K562 (cell line): ENCODE results near the gene TCF12. TPM values are rescaled to one million over a fixed set of nuclear protein-coding genes. Genes with fewer than 3 reads are reported as not detected.

Source experiments
- ATAC-seq: fragments of 200-7000 bp; cut with Tn5 transposase; 3 replicates; pipeline ENCODE4 v1.9.1; 2020; ENCODE audit warnings: moderate library complexity
- BruUV-seq: library from RNA; stranded (reverse); fragments of 400-500 nt; replicated peaks from 2 replicates; lab custom pipeline; 2021; lab: Mats Ljungman, UMichigan
- CTCF ChIA-PET: fragments of 300-600 bp; formaldehyde crosslinking; extraction: SDS; loops from one replicate; lab custom pipeline; 2021; ENCODE audit warnings: low intra/inter-chr PET ratio; lab: Yijun Ruan, JAX
- POLR2A ChIA-PET: fragments of 300-600, 350-650 bp; sonication (Branson Sonifier 250); formaldehyde crosslinking; extraction: SDS; loops from one replicate; lab custom pipeline; 2021; ENCODE audit warnings: antibody characterized with exemption, inconsistent platforms; lab: Yijun Ruan, JAX
- DNase-seq, 4 experiments: peaks; one replicate each; pipeline versions ENCODE4 v3.0.0 to v3.0.0-alpha.2; 2011 to 2018; ENCODE audit warnings: low spot score in 3 of 4, mixed read lengths in 3 of 4; ENCODE audit errors: extremely low read depth in 1 of 4
- FAIRE-seq: peaks from 2 replicates; lab custom pipeline; 2011; peaks lifted over from hg19 to GRCh38; lab: Jason Lieb, UNC
- H2AFZ ChIP-seq: 2 replicates; pipeline ENCODE4 v1.6.0; 2011; ENCODE audit warnings: low read depth, low read length, control low read depth, inconsistent platforms
- H3K27ac ChIP-seq: fragments of 200-600 bp; 3 replicates; pipeline ENCODE4 v1.8.0; 2011; ENCODE audit warnings: low read depth, mild to moderate bottlenecking, control low read depth, inconsistent platforms, low read length, moderate library complexity, mixed read lengths; ENCODE audit errors: extremely low read depth
- H3K27me3 ChIP-seq, 2 experiments: fragments of 300-600 bp in 1 of 2; 2 replicates in 1 of 2; 3 replicates in 1 of 2; pipeline versions ENCODE4 v1.6.0 to v1.8.0; 2011; ENCODE audit warnings: inconsistent platforms in 2 of 2, low read length in 2 of 2, mild to moderate bottlenecking in 1 of 2, mixed read lengths in 1 of 2, moderate library complexity in 1 of 2; ENCODE audit not compliant: control insufficient read depth in 2 of 2, insufficient read depth in 2 of 2
- H3K36me3 ChIP-seq: fragments of 300-600 bp; 3 replicates; pipeline ENCODE4 v1.8.0; 2011; ENCODE audit warnings: mild to moderate bottlenecking, low read length, inconsistent platforms; ENCODE audit not compliant: control insufficient read depth, insufficient read depth
- H3K4me1 ChIP-seq, 2 experiments: fragments of 200-600 bp in 1 of 2; replicated peaks in 1 of 2; 2 replicates in 1 of 2; 3 replicates in 1 of 2; pipeline versions ENCODE4 v1.5.1 to v1.8.0; 2011; ENCODE audit warnings: inconsistent platforms in 2 of 2, low read length in 2 of 2, mild to moderate bottlenecking in 1 of 2, mixed read lengths in 1 of 2, moderate library complexity in 1 of 2; ENCODE audit not compliant: control insufficient read depth in 2 of 2, insufficient read depth in 2 of 2
- H3K4me2 ChIP-seq: 2 replicates; pipeline ENCODE4 v1.6.1; 2011; ENCODE audit warnings: low read length, control low read depth, inconsistent platforms, mixed read lengths; ENCODE audit not compliant: insufficient read depth
- H3K4me3 ChIP-seq: fragments of 200-600 bp; sonication (generic), shearing (Covaris generic); 2 replicates; pipeline ENCODE4 v1.5.1; 2016; ENCODE audit warnings: control low read depth, inconsistent platforms
- H3K79me2 ChIP-seq: fragments of 200-600 bp; 3 replicates; pipeline ENCODE4 v1.8.0; 2011; ENCODE audit warnings: low read length, inconsistent platforms; ENCODE audit not compliant: control insufficient read depth, insufficient read depth
- H3K9ac ChIP-seq, 2 experiments: 2 replicates each; pipeline versions ENCODE4 v1.6.0 to v1.6.1; 2011; ENCODE audit warnings: low read depth in 2 of 2, low read length in 2 of 2, control low read depth in 1 of 2, inconsistent platforms in 1 of 2, mild to moderate bottlenecking in 1 of 2, mixed read lengths in 1 of 2; ENCODE audit not compliant: insufficient read depth in 1 of 2
- H3K9me1 ChIP-seq: one replicate; pipeline ENCODE4 v1.6.0; 2011; ENCODE audit warnings: inconsistent platforms, mild to moderate bottlenecking, low read length, moderate library complexity; ENCODE audit not compliant: control insufficient read depth, insufficient read depth
- H3K9me3 ChIP-seq: replicated peaks from 2 replicates; pipeline ENCODE4 v1.5.1; 2011; ENCODE audit warnings: low read depth, low read length, inconsistent platforms; ENCODE audit not compliant: control insufficient read depth, insufficient read depth
- H4K20me1 ChIP-seq: replicated peaks from 2 replicates; pipeline ENCODE4 v1.6.1; 2011; ENCODE audit warnings: low read length, inconsistent platforms, mixed read lengths; ENCODE audit not compliant: control insufficient read depth, insufficient read depth
- NCOR1 ChIP-seq: fragments of 450-650 bp; IDR thresholded peaks from 2 replicates; pipeline ENCODE4 v1.6.1; 2016; ENCODE audit warnings: mild to moderate bottlenecking, moderate library complexity
- NR4A1 ChIP-seq, 2 experiments: fragments of 250-450 bp in 1 of 2; fragments of 450-650 bp in 1 of 2; sonication (Bioruptor Pico) in 1 of 2; IDR thresholded peaks; 2 replicates each; pipeline versions ENCODE4 v1.4.0 to v1.6.1; 2016 to 2020; ENCODE audit warnings: mild to moderate bottlenecking in 2 of 2, missing compliant biosample characterization in 1 of 2, missing genetic modification characterization in 1 of 2, moderate library complexity in 1 of 2
- SIN3A ChIP-seq, 2 experiments: fragments of 150-350 bp in 1 of 2; IDR thresholded peaks; 2 replicates each; pipeline ENCODE4 v1.6.1; 2011 to 2016; ENCODE audit warnings: borderline replicate concordance in 2 of 2, low read depth in 2 of 2, low read length in 2 of 2, mild to moderate bottlenecking in 2 of 2, moderate library complexity in 2 of 2; ENCODE audit not compliant: control insufficient read depth in 1 of 2
- WGBS: fragments of 100-300 bp; shearing (Covaris generic); methylation state at CpG from one replicate; pipeline ENCODE4 v1.1.6; 2016; ENCODE audit warnings: low coverage, mixed read lengths; ENCODE audit not compliant: insufficient coverage; ENCODE audit errors: missing lambda C conversion rate; 5-methylcytosine and 5-hydroxymethylcytosine counted together
- in situ Hi-C: fragments of 300-500 bp; cut with MboI; formaldehyde crosslinking; loops from 4 replicates; pipeline ENCODE4 v1.15.0; 2018; ENCODE audit warnings: inconsistent platforms, mixed read lengths
- intact Hi-C: fragments of 100-400 bp; cut with micrococcal nuclease; formaldehyde crosslinking; loops from 2 replicates; pipeline ENCODE4 v1.14.2; 2022
- polyA plus RNA-seq, 8 experiments: library from polyadenylated mRNA; depleted of rRNA in 4 of 8; stranded (reverse) in 5 of 8; unstranded in 3 of 8; fragments of >200 nt; fragmentation: Nextera tagmentation in 2 of 8; fragmentation: Illumina TruSeq in 1 of 8; extraction: Ambion mirVana in 2 of 8; extraction: Trizol in 1 of 8; gene quantifications; 2 replicates each; pipeline versions ENCODE4 v1.2.1 to v1.2.3, GENCODE V29; 2011 to 2014; ENCODE audit warnings: inconsistent platforms in 1 of 8, missing spikeins in 1 of 8
- total RNA-seq, 7 experiments: library from RNA; depleted of rRNA in 6 of 7; stranded (reverse); fragments of >200 nt in 6 of 7; fragmentation: Illumina TruSeq in 2 of 7; extraction: Trizol in 2 of 7; gene quantifications; 2 replicates each; pipeline versions ENCODE4 v1.2.1 to v1.2.3, GENCODE V29; 2011 to 2021; ENCODE audit warnings: low replicate concordance in 1 of 7
- TF ChIP-seq, protein P1 (sequence below), 2 experiments: fragments of 450-650 bp; conservative IDR thresholded peaks; 2 replicates each; pipeline ENCODE4 v1.6.1; 2017; ENCODE audit warnings: mild to moderate bottlenecking in 2 of 2, moderate library complexity in 2 of 2

The TCF12 gene
- total and polyA plus RNA-seq, 9 of the 15 experiments (the other 6 are each of a cell fraction or from before 2014, with no cell fraction given) = 10.5 to 132 (median 52.9) TPM

DNA sequence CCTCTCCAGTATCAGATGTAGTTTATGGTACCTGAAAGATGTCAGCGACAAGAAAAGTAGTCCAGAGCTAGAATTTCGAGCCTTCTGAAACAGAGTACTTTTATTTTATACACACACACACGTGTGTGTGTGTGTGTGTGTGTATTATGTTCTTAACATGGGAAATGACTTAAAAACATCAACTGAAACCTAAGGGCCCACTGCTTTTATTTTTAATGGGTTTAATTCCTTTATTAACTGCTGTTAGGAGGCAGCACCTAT lies 1.9 kb downstream of the TCF12 start:
- Histone ChIP-seq H3K9ac (peak overlapping the region in 1 of 2 experiments; percentile 86; a peak in 2 of 4 replicates), H3K9me3 (0 out of 2 replicates have a peak, but pooled peaks cover 2% of the 10 kb centered on the region), H3K4me1 (peaks cover 9 to 20% of the 10 kb centered on the region in 2 experiments; a peak in 4 of 5 replicates), H3K27ac (peak overlapping the region; percentile 92), H3K4me3 (peak overlapping the region; percentile 88), H2AFZ (peak overlapping the region; percentile 84; the same call in 1 of the 2 replicates)
- BruUV-seq = no TSS peak
- POLR2A ChIA-PET = interaction anchor here (0.8 to 1.6 kb wide), 4 partner anchors 8 to 199 kb away, joined by 3 to 9 read pairs (median 7); no protein-coding TSS in a partner anchor
- no peak for DNase-seq
- 0 out of 4 replicates have a peak, but pooled peaks of 1 of the 2 experiments have one; percentile 31 for TF ChIP-seq SIN3A (IDR thresholded peaks at IDR 0.05; ENCODE audit: borderline replicate concordance in 2 of 2, control insufficient read depth in 1 of 2, low read depth in 2 of 2, low read length in 2 of 2)
- TF ChIP-seq, protein P1, sequence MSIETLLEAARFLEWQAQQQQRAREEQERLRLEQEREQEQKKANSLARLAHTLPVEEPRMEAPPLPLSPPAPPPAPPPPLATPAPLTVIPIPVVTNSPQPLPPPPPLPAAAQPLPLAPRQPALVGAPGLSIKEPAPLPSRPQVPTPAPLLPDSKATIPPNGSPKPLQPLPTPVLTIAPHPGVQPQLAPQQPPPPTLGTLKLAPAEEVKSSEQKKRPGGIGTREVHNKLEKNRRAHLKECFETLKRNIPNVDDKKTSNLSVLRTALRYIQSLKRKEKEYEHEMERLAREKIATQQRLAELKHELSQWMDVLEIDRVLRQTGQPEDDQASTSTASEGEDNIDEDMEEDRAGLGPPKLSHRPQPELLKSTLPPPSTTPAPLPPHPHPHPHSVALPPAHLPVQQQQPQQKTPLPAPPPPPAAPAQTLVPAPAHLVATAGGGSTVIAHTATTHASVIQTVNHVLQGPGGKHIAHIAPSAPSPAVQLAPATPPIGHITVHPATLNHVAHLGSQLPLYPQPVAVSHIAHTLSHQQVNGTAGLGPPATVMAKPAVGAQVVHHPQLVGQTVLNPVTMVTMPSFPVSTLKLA (conservative IDR thresholded peaks at IDR 0.05) = peak in 1 of 2 experiments; percentile 24; a peak in 1 of 4 replicates
- TF ChIP-seq NCOR1 = 0 out of 2 replicates have a peak, but pooled peaks have one; percentile 1
- TF ChIP-seq NR4A1 (CRISPR knock-in tag; IDR thresholded peaks at IDR 0.05) = no peak
- TF ChIP-seq NR4A1 (tag; IDR thresholded peaks at IDR 0.05) = no peak
- TF ChIP-seq, all 486 proteins: peak for 3
- CTCF ChIA-PET = no interaction called here
- Histone ChIP-seq H3K9me1 (no peaks in the 10 kb centered on the region), H3K79me2 (peaks cover 76% of the 10 kb centered on the region), H3K36me3 (peaks cover 32% of the 10 kb centered on the region; the same call in 2 of the 3 replicates), H4K20me1 (no peaks in the 10 kb centered on the region), H3K4me2 (peak overlapping the region; percentile 82), H3K27me3 (no peaks in the 10 kb centered on the region)
- ATAC-seq (no peak), FAIRE-seq (no peak)
- WGBS = 0% methylated on average over 3 of the region's 3 CpGs
- in situ Hi-C loops (no loop called here), intact Hi-C loops (loop anchor here (5.0 kb wide), 1 partner anchor 292 kb away; no protein-coding TSS in a partner anchor)
